Astrocyte (in vitro differentiated cells and primary cell): Measurements from ENCODE around the gene TNFRSF12A.

ENCODE experiments used
- CTCF ChIP-seq: IDR thresholded peaks from 2 replicates; pipeline ENCODE4 v1.5.1; 2011; ENCODE audit warnings: low read depth, mild to moderate bottlenecking, inconsistent platforms, low read length, moderate library complexity; ENCODE audit not compliant: insufficient read depth
- EZH2 ChIP-seq: IDR thresholded peaks from 2 replicates; pipeline ENCODE4 v1.6.1; 2012; ENCODE audit warnings: mild to moderate bottlenecking, low read length, inconsistent platforms; ENCODE audit not compliant: insufficient read depth

- TF ChIP-seq CTCF (no peak), EZH2 (no peak)
These were observed 39.6 kb downstream of the TNFRSF12A start for GRCh38 chr16:3059723-3060242.
